T-cell (primary cell): ENCODE results near the gene AP1B1. TPM values are rescaled to one million over a fixed set of nuclear protein-coding genes. Genes with fewer than 3 reads are reported as not detected.

Source experiments
- ATAC-seq, 4 experiments: fragments of 200-7000 bp in 3 of 4; fragments of 150-1000 bp in 1 of 4; cut with Tn5 transposase; replicated peaks in 1 of 4; 1 replicate in 3 of 4; 2 replicates in 1 of 4; pipeline ENCODE4 v1.10.0; 2021; ENCODE audit warnings: moderate library complexity in 3 of 4, mild to moderate bottlenecking in 2 of 4, moderate number of reproducible peaks in 1 of 4
- CTCF ChIA-PET, 2 donors: fragments of 300-600 bp; sonication (Branson Sonifier 250); formaldehyde crosslinking; loops; one replicate each; lab custom pipeline; 2022; ENCODE audit warnings: antibody characterized with exemption in 2 of 2; lab: Charles Lee
- POLR2A ChIA-PET, 2 donors: fragments of 300-600 bp; sonication (Branson Sonifier 250); formaldehyde crosslinking; loops; one replicate each; lab custom pipeline; 2022; ENCODE audit warnings: antibody characterized with exemption in 2 of 2; lab: Charles Lee
- DNase-seq, 35 experiments: peaks; one replicate each; pipeline versions ENCODE4 v3.0.0 to v3.0.0-alpha.2; 2013 to 2023
- H3K27ac ChIP-seq: one replicate; pipeline ENCODE4 v1.5.1; 2013; ENCODE audit warnings: low read length
- H3K27me3 ChIP-seq, 2 experiments: replicated peaks in 1 of 2; 1 replicate in 1 of 2; 2 replicates in 1 of 2; pipeline versions ENCODE4 v1.6.1 to v1.7.0; 2013; ENCODE audit warnings: low read length in 1 of 2, mixed read lengths in 1 of 2; ENCODE audit not compliant: control insufficient read depth in 2 of 2, insufficient read depth in 2 of 2; ENCODE audit errors: extremely low read depth in 1 of 2
- H3K36me3 ChIP-seq, 2 donors: 1 replicate in 1 of 2; 2 replicates in 1 of 2; pipeline versions ENCODE4 v1.6.1 to v1.7.0; 2013; ENCODE audit warnings: low read length in 1 of 2; ENCODE audit not compliant: control insufficient read depth in 2 of 2, insufficient read depth in 1 of 2; ENCODE audit errors: extremely low read depth in 1 of 2
- H3K4me1 ChIP-seq, 2 experiments: 1 replicate in 1 of 2; 2 replicates in 1 of 2; pipeline versions ENCODE4 v1.6.1 to v1.7.0; 2013; ENCODE audit warnings: low read length in 2 of 2, mixed read lengths in 1 of 2; ENCODE audit not compliant: insufficient read depth in 2 of 2, control insufficient read depth in 1 of 2; ENCODE audit errors: extremely low read depth in 1 of 2
- H3K4me3 ChIP-seq, 2 donors: 1 replicate in 1 of 2; 2 replicates in 1 of 2; pipeline versions ENCODE4 v1.5.1 to v1.7.0; 2013; ENCODE audit warnings: mild to moderate bottlenecking in 2 of 2, low read length in 1 of 2, moderate library complexity in 1 of 2; ENCODE audit not compliant: control insufficient read depth in 1 of 2; ENCODE audit errors: extremely low read depth in 1 of 2
- H3K9me3 ChIP-seq: 2 replicates; pipeline ENCODE4 v1.7.0; 2013
- H3K27ac Mint-ChIP-seq, 2 donors: one replicate each; pipeline ENCODE4 v1.8.0; 2020 to 2021; ENCODE audit warnings: mild to moderate bottlenecking in 2 of 2, mixed read lengths in 2 of 2
- H3K27me3 Mint-ChIP-seq, 2 donors: one replicate each; pipeline ENCODE4 v1.8.0; 2021 to 2022; ENCODE audit warnings: mixed read lengths in 2 of 2
- H3K36me3 Mint-ChIP-seq: one replicate; pipeline ENCODE4 v1.8.0; 2021; ENCODE audit warnings: mixed read lengths
- H3K4me1 Mint-ChIP-seq, 3 donors: one replicate each; pipeline ENCODE4 v1.8.0; 2020 to 2022; ENCODE audit warnings: mixed read lengths in 3 of 3, mild to moderate bottlenecking in 1 of 3
- H3K4me3 Mint-ChIP-seq, 3 donors: one replicate each; pipeline ENCODE4 v1.8.0; 2020 to 2022; ENCODE audit warnings: mild to moderate bottlenecking in 3 of 3, mixed read lengths in 3 of 3, moderate library complexity in 3 of 3
- H3K9me3 Mint-ChIP-seq, 3 donors: one replicate each; pipeline ENCODE4 v1.8.0; 2020 to 2022; ENCODE audit warnings: mixed read lengths in 3 of 3
- WGBS: methylation state at CpG from one replicate; pipeline ENCODE4 v1.1.5; 2013; ENCODE audit warnings: missing lambda C conversion rate; ENCODE audit not compliant: insufficient coverage; 5-methylcytosine and 5-hydroxymethylcytosine counted together
- total RNA-seq, 35 experiments: library from RNA in 6 of 35; stranded (reverse) in 6 of 35; fragments of 120-200 nt in 1 of 35; gene quantifications; one replicate each; pipeline versions ENCODE4 v1.2.1 to v1.2.4 and lab custom pipeline; 2013 to 2026

AP1B1 gene
- total RNA-seq, 5 donors from 2014 or later (not counting 1 experiment from before 2014, with no cell fraction given), result 41.1 to 49.5 (median 47.1) TPM

DNA sequence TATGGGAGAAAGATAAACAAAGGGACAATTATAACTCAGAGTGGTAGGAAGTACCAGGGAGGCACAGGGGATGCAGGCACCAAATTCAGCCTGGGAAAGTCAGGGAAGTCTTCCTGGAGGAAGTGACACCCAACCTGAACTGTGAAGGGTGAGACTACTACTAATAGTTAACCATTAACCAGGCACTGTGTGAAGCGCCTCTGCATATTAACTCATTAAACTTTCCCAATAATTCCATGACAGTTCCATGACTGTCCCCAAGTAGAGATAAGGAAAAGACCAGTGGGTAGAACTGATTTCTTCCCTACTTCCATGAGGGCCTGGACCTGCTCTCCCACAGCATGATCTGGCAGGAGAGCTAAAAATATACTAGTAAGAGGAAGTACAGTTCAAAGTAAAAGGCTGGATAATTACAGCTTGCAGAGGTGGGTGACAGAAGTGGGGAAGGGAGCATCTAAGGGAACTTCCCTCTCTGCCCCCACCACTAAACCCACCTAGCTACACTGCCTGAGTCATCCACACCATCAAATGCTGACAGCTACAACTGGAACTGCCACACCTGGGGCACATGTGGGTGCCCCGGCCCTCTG lies 4.7 kb upstream of the AP1B1 start:
- no peaks in the 10 kb centered on the region for H3K27me3 Mint-ChIP-seq
- no peak overlapping the region for H3K27ac Mint-ChIP-seq
- ATAC-seq (no peak), DNase-seq (no peak)
- peaks cover 0 to 6% of the 10 kb centered on the region in 2 experiments for H3K27me3 ChIP-seq
- H3K36me3 ChIP-seq, result no peaks in the 10 kb centered on the region
- WGBS, result no CpG with 5 or more reads among the region's 2 CpGs
- H3K9me3 Mint-ChIP-seq, result no peaks in the 10 kb centered on the region
- no peak overlapping the region for H3K4me3 ChIP-seq
- no peaks in the 10 kb centered on the region for H3K36me3 Mint-ChIP-seq
- POLR2A ChIA-PET, result no interaction called here
- H3K4me1 ChIP-seq, result peaks cover 4 to 19% of the 10 kb centered on the region in 2 experiments
- no peaks in the 10 kb centered on the region for H3K9me3 ChIP-seq
- CTCF ChIA-PET, result no interaction called here
- H3K4me3 Mint-ChIP-seq, result no peak overlapping the region
- H3K4me1 Mint-ChIP-seq, result peaks cover 9 to 19% (median 18%) of the 10 kb centered on the region in 3 donors
- H3K27ac ChIP-seq, result no peak overlapping the region

DNA sequence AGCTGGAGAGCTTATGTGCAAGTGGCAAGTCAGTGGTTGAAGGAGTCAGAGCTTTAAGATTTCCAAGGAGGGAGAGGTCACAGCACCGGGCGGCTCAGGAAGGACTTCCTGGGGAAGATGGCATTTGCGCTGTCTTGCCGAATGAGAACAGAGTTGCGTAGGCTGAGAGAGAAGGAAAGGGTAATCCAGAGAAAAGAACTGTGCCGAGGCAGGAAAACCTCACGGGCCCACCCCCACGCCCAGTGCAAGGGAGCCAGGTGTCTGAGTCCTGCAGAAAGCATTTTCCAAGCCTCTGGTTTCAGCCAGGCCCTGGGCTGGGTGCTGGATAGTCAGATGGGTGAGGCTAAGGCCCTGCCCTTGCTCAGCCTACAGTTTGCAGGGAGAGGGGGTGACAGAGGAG lies 3.2 kb upstream of the AP1B1 start:
- Mint-ChIP-seq H3K27me3 (no peaks in the 10 kb centered on the region), H3K27ac (no peak overlapping the region), H3K36me3 (no peaks in the 10 kb centered on the region), H3K4me3 (no peak overlapping the region), H3K4me1 (peaks cover 20 to 34% (median 30%) of the 10 kb centered on the region in 3 donors), H3K9me3 (no peaks in the 10 kb centered on the region)
- POLR2A ChIA-PET, result no interaction called here
- DNase-seq (no peak), ATAC-seq (no peak)
- Histone ChIP-seq H3K4me1 (peaks cover 12 to 31% of the 10 kb centered on the region in 2 experiments), H3K9me3 (no peaks in the 10 kb centered on the region), H3K36me3 (no peaks in the 10 kb centered on the region), H3K27ac (no peak overlapping the region), H3K27me3 (peaks cover 0 to 6% of the 10 kb centered on the region in 2 experiments), H3K4me3 (no peak overlapping the region)
- 86% methylated on average over 8 of the region's 8 CpGs for whole genome bisulfite sequencing
- CTCF ChIA-PET, result interaction anchor here (0.7 kb wide), 3 partner anchors 199 to 294 kb away, joined by 3 to 6 read pairs (median 5); no protein-coding TSS in a partner anchor

DNA sequence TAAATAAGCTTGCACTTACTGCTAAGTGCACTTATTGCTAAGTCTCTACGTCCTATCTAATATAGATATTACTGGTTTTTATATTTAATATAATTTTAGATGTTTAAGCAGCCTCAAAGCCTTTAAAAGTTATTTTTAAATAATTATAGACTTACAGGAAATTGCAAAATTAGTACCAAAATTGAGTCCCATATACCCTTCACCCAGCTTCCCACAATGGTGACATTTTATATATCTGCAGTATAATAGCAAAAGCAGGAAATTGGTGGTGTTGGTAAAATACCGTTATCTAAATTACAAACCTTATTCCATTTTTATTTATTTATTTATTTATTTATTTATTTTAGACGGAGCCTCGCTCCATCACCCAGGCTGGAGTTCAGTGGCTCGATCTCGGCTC lies 1.9 kb upstream of the AP1B1 start:
- no peaks in the 10 kb centered on the region for H3K36me3 ChIP-seq
- H3K4me3 Mint-ChIP-seq, result no peak overlapping the region
- no peaks in the 10 kb centered on the region for H3K9me3 Mint-ChIP-seq
- CTCF ChIA-PET, result interaction anchor here in 1 of 2 donors (0.7 kb wide), 1 partner anchor 788 kb away, joined by 8 read pairs; no protein-coding TSS in a partner anchor
- no peaks in the 10 kb centered on the region for H3K36me3 Mint-ChIP-seq
- no peak overlapping the region for H3K27ac ChIP-seq
- H3K27me3 ChIP-seq, result peaks cover 0 to 3% of the 10 kb centered on the region in 2 experiments
- ATAC-seq (no peak), DNase-seq (no peak)
- no CpG with 5 or more reads among the region's 6 CpGs for WGBS
- H3K27me3 Mint-ChIP-seq, result no peaks in the 10 kb centered on the region
- H3K4me3 ChIP-seq, result no peak overlapping the region
- H3K27ac Mint-ChIP-seq, result no peak overlapping the region
- H3K9me3 ChIP-seq, result no peaks in the 10 kb centered on the region
- POLR2A ChIA-PET, result no interaction called here
- H3K4me1 Mint-ChIP-seq, result peaks cover 32 to 43% (median 40%) of the 10 kb centered on the region in 3 donors
- peaks cover 12 to 30% of the 10 kb centered on the region in 2 experiments for H3K4me1 ChIP-seq

DNA sequence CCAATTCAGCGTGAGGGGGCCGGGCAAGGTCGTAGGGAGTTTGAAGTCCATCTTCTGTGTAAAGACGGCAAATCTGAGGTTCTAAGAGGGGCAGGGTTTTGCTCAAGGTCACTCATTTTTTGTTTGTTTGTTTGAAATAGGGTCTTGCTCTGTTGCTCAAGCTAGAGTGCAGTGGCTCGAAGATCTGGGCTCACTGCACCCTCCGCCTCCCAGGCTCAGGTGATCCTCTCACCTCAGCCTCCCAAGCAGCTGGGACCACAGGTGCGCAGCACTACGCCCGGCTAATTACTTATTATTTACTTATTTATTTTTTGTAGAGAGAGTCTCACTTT lies 355 bp upstream of the AP1B1 start:
- Histone ChIP-seq H3K36me3 (peaks cover under 1 to 4% of the 10 kb centered on the region in 2 donors), H3K4me3 (peak overlapping the region; percentile 72 to 85), H3K27me3 (no peaks in the 10 kb centered on the region), H3K27ac (peak overlapping the region; percentile 60), H3K9me3 (no peaks in the 10 kb centered on the region), H3K4me1 (peaks cover 12 to 24% of the 10 kb centered on the region in 2 experiments)
- DNase-seq (no peak), ATAC-seq (peak in 1 of 4 experiments; percentile 9)
- POLR2A ChIA-PET, result no interaction called here
- H3K27ac Mint-ChIP-seq, result peak overlapping the region; percentile 95 to 98
- WGBS, result 0% methylated on average over 1 of the region's 9 CpGs
- peak overlapping the region; percentile 87 to 92 (median 87) for H3K4me3 Mint-ChIP-seq
- peaks cover 3% of the 10 kb centered on the region for H3K36me3 Mint-ChIP-seq
- H3K9me3 Mint-ChIP-seq, result no peaks in the 10 kb centered on the region
- peaks cover 40 to 48% (median 40%) of the 10 kb centered on the region in 3 donors for H3K4me1 Mint-ChIP-seq
- no peaks in the 10 kb centered on the region for H3K27me3 Mint-ChIP-seq
- CTCF ChIA-PET, result interaction anchor here in 1 of 2 donors (0.6 kb wide), 1 partner anchor 201 kb away, joined by 3 read pairs; no protein-coding TSS in a partner anchor

DNA sequence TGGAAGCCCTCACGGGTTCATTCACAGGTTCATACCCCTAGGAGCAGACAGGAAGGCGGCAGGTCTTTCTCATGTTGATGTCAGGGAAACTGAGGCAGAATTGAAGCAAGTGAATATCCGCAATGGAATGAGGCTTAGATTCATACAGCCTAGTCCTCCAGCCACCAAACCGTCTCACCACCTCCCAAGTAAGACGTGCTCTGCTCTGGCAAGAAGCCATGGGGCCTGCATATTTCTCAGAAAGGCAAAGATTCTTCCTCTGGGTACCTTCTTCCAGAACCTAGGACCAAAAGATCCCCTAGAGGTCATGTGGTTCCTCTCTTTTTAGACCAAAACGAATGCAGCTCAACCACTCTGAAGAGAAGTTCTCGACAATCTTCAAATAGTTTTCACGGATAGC lies 1.7 kb downstream of the AP1B1 start:
- ChIA-PET POLR2A (no interaction called here), CTCF (interaction anchor here in 1 of 2 donors (0.5 kb wide), 1 partner anchor 201 kb away, joined by 3 read pairs; no protein-coding TSS in a partner anchor)
- WGBS, result 85% methylated on average over 6 of the region's 8 CpGs
- peak overlapping the region; percentile 22 for H3K27ac ChIP-seq
- H3K4me1 ChIP-seq, result peaks cover 12 to 24% of the 10 kb centered on the region in 2 experiments
- H3K27me3 ChIP-seq, result no peaks in the 10 kb centered on the region
- Mint-ChIP-seq H3K4me3 (peak overlapping the region; percentile 59 to 87 (median 71)), H3K9me3 (no peaks in the 10 kb centered on the region), H3K4me1 (peaks cover 55 to 62% (median 57%) of the 10 kb centered on the region in 3 donors), H3K27ac (peak overlapping the region; percentile 41 to 64), H3K36me3 (peaks cover 6% of the 10 kb centered on the region), H3K27me3 (no peaks in the 10 kb centered on the region)
- no peaks in the 10 kb centered on the region for H3K9me3 ChIP-seq
- peak in 1 of 35 experiments; percentile 13 for DNase-seq
- peaks cover 3 to 4% of the 10 kb centered on the region in 2 donors for H3K36me3 ChIP-seq
- H3K4me3 ChIP-seq, result no peak overlapping the region
- ATAC-seq, result no peak

DNA sequence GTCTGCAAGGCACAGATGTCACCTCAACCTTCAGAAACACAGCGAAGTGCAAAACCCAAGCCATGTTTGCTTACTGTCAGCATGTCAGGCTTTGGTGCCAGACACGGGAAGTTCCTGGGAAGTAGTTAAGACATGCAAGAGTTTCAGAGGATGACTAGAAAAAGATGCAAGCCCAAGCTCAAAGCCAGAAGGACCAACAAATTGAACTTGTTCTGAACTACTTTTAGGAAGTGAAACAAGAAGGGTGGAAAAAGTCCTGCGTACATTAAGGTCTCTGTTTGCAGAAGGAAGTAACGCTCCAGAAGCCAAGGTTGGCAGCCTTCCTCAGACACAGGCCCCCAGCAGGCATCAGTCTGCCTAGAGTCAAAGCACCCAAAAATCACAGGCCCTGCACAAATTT lies 2.6 kb downstream of the AP1B1 start:
- H3K4me1 Mint-ChIP-seq, result peaks cover 58 to 68% (median 62%) of the 10 kb centered on the region in 3 donors
- Histone ChIP-seq H3K27ac (peak overlapping the region; percentile 8), H3K36me3 (peaks cover 3 to 4% of the 10 kb centered on the region in 2 donors), H3K9me3 (no peaks in the 10 kb centered on the region), H3K4me1 (peaks cover 12 to 24% of the 10 kb centered on the region in 2 experiments), H3K4me3 (no peak overlapping the region), H3K27me3 (no peaks in the 10 kb centered on the region)
- H3K27ac Mint-ChIP-seq, result peak overlapping the region; percentile 41 to 62
- peaks cover 8% of the 10 kb centered on the region for H3K36me3 Mint-ChIP-seq
- DNase-seq, result peak in 1 of 35 experiments; percentile 23
- H3K4me3 Mint-ChIP-seq, result no peak overlapping the region
- no peak for ATAC-seq
- POLR2A ChIA-PET, result interaction anchor here in 1 of 2 donors (1.0 kb wide), 1 partner anchor 1466 kb away, joined by 4 read pairs; the partner anchor contains the start of gene PITPNB
- no peaks in the 10 kb centered on the region for H3K27me3 Mint-ChIP-seq
- WGBS, result no CpG with 5 or more reads among the region's 4 CpGs
- CTCF ChIA-PET, result no interaction called here
- H3K9me3 Mint-ChIP-seq, result no peaks in the 10 kb centered on the region
